Gastroesophageal sphincter (tissue), 4 donors: ENCODE results near the gene MRPL58. TPM values are rescaled to one million over a fixed set of nuclear protein-coding genes. Genes with fewer than 3 reads are reported as not detected.
A peak's percentile ranks its signal among the peaks of the same experiment; 100 is the strongest.

ENCODE experiments used
- ATAC-seq: fragments of 150-250 bp; one replicate; pipeline ENCODE4 v1.9.1; 2016; ENCODE audit warnings: mild to moderate bottlenecking, moderate library complexity
- H3K27ac ChIP-seq, 4 donors: fragments of 200-600 bp; sonication (generic) in 3 of 4; 1 replicate in 3 of 4; 2 replicates in 1 of 4; pipeline ENCODE4 v1.5.1; 2016 to 2019
- H3K27me3 ChIP-seq: fragments of 200-600 bp; sonication (generic); one replicate; pipeline ENCODE4 v1.5.1; 2019
- H3K36me3 ChIP-seq, 2 donors: fragments of 200-600 bp; sonication (generic); one replicate each; pipeline ENCODE4 v1.5.1; 2019; ENCODE audit warnings: control low read depth in 1 of 2
- H3K4me1 ChIP-seq, 3 donors: fragments of 200-600 bp; sonication (generic); 1 replicate in 2 of 3; 2 replicates in 1 of 3; pipeline ENCODE4 v1.5.1; 2016 to 2019; ENCODE audit warnings: control low read depth in 2 of 3
- H3K4me3 ChIP-seq, 2 donors: fragments of 200-600 bp; sonication (generic); one replicate each; pipeline ENCODE4 v1.5.1; 2019; ENCODE audit warnings: mild to moderate bottlenecking in 1 of 2, moderate library complexity in 1 of 2
- H3K9me3 ChIP-seq, 3 donors: fragments of 200-600 bp; sonication (generic); one replicate each; pipeline ENCODE4 v1.5.1; 2017 to 2019; ENCODE audit warnings: control low read depth in 2 of 3
- EP300 ChIP-seq: sonication (generic); formaldehyde crosslinking; IDR thresholded peaks from one replicate; pipeline ENCODE4 v1.6.1; 2017; ENCODE audit warnings: antibody characterized with exemption, mild to moderate bottlenecking
- POLR2A ChIP-seq, 2 donors: fragments of 450-650 bp; IDR thresholded peaks; one replicate each; pipeline ENCODE4 v1.6.1; 2017; ENCODE audit warnings: antibody characterized with exemption in 2 of 2, mild to moderate bottlenecking in 2 of 2, moderate library complexity in 1 of 2
- POLR2AphosphoS5 ChIP-seq: sonication (generic); formaldehyde crosslinking; IDR thresholded peaks from one replicate; pipeline ENCODE4 v1.6.1; 2017; ENCODE audit warnings: antibody characterized with exemption
- WGBS, 2 donors: methylation state at CpG; one replicate each; pipeline ENCODE4 v1.1.5; 2018; ENCODE audit warnings: low coverage in 1 of 2; 5-methylcytosine and 5-hydroxymethylcytosine counted together
- total RNA-seq, 4 donors: library from RNA; depleted of rRNA; stranded (reverse); fragments of >200 nt; gene quantifications; one replicate each; pipeline ENCODE4 v1.1.0, GENCODE V29; 2016
- TF ChIP-seq, protein P1 (sequence below), 4 experiments: fragments of 200-600 bp in 2 of 4; fragments of 450-650 bp in 2 of 4; sonication (generic) in 1 of 4; IDR thresholded peaks; one replicate each; pipeline ENCODE4 v1.5.1; 2017 to 2019; ENCODE audit warnings: antibody characterized with exemption in 4 of 4, mild to moderate bottlenecking in 2 of 4, moderate library complexity in 2 of 4

MRPL58 gene
- total RNA-seq, 4 donors from 2014 or later, result 36.6 to 112 (median 50.5) TPM

DNA sequence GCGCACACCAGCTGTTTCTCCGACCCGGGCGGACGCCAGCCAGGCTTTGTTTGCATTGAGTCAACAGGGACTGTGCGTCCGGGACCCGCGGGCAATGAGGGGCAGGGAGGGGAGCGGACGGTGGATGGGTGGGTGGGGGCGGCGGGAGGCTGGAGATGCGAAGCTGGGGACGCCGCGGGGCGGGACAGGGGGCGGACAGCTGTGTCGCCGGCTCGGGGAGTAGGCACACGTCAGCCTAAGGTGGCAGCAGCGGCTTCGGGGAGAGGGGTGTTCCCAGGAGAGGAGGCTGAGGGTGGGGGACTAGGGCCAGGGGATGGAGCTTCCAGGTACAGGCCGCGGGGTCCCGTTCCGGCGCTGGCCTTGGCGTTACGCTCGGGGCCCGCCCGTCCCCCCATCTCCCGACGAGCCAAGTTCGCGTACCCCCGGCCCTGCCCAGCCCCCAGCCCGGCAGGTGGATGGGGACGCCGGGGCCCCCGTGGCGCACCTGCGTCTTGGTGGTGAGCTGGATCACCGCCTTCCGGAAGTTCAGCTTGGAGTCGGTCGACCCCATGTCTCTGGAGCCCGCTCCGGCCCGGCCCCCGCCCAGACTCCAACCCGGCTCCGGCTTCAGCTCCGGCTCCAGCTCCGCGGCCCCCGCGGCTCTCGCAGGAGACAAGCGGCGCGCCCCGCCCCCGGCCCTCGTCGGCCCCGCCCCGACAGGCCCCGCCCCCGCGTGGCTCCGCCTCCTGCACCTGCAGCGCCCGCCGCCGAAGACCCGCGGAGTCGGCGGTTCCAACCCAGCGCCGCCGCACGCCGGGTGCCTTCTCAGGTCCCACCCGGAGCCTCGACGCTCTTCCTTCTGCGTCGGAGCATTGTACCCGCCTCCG, 40.1 kb upstream of the MRPL58 start, which contains the start of gene HID1:
TSS of gene HID1 (minus strand) at position 653 of the 866 bp plus-strand sequence. CDS start at position 550, 103 bp downstream.
- Histone ChIP-seq H3K9me3 (no peaks in the 10 kb centered on the region), H3K27ac (peak within 1 kb of the TSS in 3 of 4 donors; percentile 22 to 75 (median 45)), H3K4me1 (peaks cover 0 to 23% (median 14%) of the 10 kb centered on the region in 3 donors), H3K36me3 (no peaks in the 10 kb centered on the region), H3K4me3 (peak within 1 kb of the TSS; percentile 44 to 77), H3K27me3 (peaks cover 46% of the 10 kb centered on the region)
- ATAC-seq, result peak; percentile 71
- TF ChIP-seq POLR2A (IDR thresholded peaks at IDR 0.05) (no peak), POLR2AphosphoS5 (no peak), EP300 (no peak)
- TF ChIP-seq, protein P1, sequence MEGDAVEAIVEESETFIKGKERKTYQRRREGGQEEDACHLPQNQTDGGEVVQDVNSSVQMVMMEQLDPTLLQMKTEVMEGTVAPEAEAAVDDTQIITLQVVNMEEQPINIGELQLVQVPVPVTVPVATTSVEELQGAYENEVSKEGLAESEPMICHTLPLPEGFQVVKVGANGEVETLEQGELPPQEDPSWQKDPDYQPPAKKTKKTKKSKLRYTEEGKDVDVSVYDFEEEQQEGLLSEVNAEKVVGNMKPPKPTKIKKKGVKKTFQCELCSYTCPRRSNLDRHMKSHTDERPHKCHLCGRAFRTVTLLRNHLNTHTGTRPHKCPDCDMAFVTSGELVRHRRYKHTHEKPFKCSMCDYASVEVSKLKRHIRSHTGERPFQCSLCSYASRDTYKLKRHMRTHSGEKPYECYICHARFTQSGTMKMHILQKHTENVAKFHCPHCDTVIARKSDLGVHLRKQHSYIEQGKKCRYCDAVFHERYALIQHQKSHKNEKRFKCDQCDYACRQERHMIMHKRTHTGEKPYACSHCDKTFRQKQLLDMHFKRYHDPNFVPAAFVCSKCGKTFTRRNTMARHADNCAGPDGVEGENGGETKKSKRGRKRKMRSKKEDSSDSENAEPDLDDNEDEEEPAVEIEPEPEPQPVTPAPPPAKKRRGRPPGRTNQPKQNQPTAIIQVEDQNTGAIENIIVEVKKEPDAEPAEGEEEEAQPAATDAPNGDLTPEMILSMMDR (IDR thresholded peaks at IDR 0.05), result no peak
- WGBS, 2 donors, result 0% methylated on average over 2 to 4 of the region's 95 CpGs

- Histone ChIP-seq H3K4me3 (peak overlapping the region; percentile 44 to 77), H3K27ac (peak overlapping the region in 1 of 4 donors; percentile 75), H3K27me3 (peaks cover 46% of the 10 kb centered on the region), H3K4me1 (peaks cover 0 to 23% (median 14%) of the 10 kb centered on the region in 3 donors), H3K36me3 (no peaks in the 10 kb centered on the region), H3K9me3 (no peaks in the 10 kb centered on the region)
- no peak for TF ChIP-seq EP300
- 3% methylated on average over 5 to 6 of the region's 17 CpGs for WGBS, 2 donors
- ATAC-seq, result peak; percentile 13
Observed at GRCh38 chr17:74972973-74973328, 39.5 kb upstream of the MRPL58 start.

DNA sequence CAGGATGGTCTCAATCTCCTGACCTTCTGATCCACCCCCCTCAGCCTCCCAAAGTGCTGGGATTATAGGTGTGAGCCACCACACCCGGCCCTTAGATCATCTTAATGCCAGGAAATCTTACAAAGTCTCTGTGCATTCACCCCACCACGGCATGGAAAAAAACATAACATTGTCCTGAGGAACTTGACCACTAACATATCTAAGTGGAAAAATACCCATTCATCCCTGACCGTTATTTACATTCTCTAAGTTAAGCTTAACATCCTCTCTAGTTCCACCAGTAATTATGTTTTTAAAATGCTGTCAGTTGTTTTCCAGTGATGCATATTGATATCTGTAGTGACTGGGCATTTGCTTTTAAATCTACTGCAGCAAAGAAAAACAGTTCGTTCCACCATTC, 36.5 kb upstream of the MRPL58 start:
- H3K27me3 ChIP-seq, result peaks cover 38% of the 10 kb centered on the region
- TF ChIP-seq EP300 (no peak), POLR2A (IDR thresholded peaks at IDR 0.05) (no peak), POLR2AphosphoS5 (no peak)
- TF ChIP-seq, protein P1 (IDR thresholded peaks at IDR 0.05), result no peak
- ATAC-seq, result no peak
- H3K4me1 ChIP-seq, result peaks cover 0 to 23% (median 14%) of the 10 kb centered on the region in 3 donors
- no peak overlapping the region for H3K4me3 ChIP-seq
- H3K9me3 ChIP-seq, result no peaks in the 10 kb centered on the region
- no peaks in the 10 kb centered on the region for H3K36me3 ChIP-seq
- H3K27ac ChIP-seq, result no peak overlapping the region
- 64 to 83% methylated on average over 4 of the region's 4 CpGs for WGBS, 2 donors

GRCh38 chr17:74977802-74978201, 34.7 kb upstream of the MRPL58 start:
- H3K4me3 ChIP-seq, result no peak overlapping the region
- TF ChIP-seq, protein P1 (IDR thresholded peaks at IDR 0.05), result no peak
- TF ChIP-seq POLR2AphosphoS5 (no peak), POLR2A (IDR thresholded peaks at IDR 0.05) (no peak), EP300 (no peak)

GRCh38 chr17:74978240-74978639, 34.2 kb upstream of the MRPL58 start:
- Histone ChIP-seq H3K27ac (no peak overlapping the region), H3K4me1 (peaks cover 0 to 20% (median 6%) of the 10 kb centered on the region in 3 donors), H3K9me3 (no peaks in the 10 kb centered on the region), H3K4me3 (no peak overlapping the region), H3K36me3 (no peaks in the 10 kb centered on the region), H3K27me3 (peaks cover 15% of the 10 kb centered on the region)
- TF ChIP-seq POLR2AphosphoS5 (no peak), EP300 (no peak), POLR2A (IDR thresholded peaks at IDR 0.05) (no peak)
- TF ChIP-seq, protein P1 (IDR thresholded peaks at IDR 0.05), result no peak
- ATAC-seq, result no peak
- WGBS, 2 donors, result 74 to 82% methylated on average over 2 to 3 of the region's 3 CpGs

More at GRCh38 chr17:74977802-74978201, 34.7 kb upstream of the MRPL58 start:
- peaks cover 0 to 19% (median 9%) of the 10 kb centered on the region in 3 donors for H3K4me1 ChIP-seq
- H3K36me3 ChIP-seq, result no peaks in the 10 kb centered on the region
- 60 to 79% methylated on average over 1 to 3 of the region's 3 CpGs for whole genome bisulfite sequencing, 2 donors
- peaks cover 20% of the 10 kb centered on the region for H3K27me3 ChIP-seq
- no peak overlapping the region for H3K27ac ChIP-seq
- no peak for ATAC-seq
- H3K9me3 ChIP-seq, result no peaks in the 10 kb centered on the region
